ENCODE results near the gene REEP1.

DNA sequence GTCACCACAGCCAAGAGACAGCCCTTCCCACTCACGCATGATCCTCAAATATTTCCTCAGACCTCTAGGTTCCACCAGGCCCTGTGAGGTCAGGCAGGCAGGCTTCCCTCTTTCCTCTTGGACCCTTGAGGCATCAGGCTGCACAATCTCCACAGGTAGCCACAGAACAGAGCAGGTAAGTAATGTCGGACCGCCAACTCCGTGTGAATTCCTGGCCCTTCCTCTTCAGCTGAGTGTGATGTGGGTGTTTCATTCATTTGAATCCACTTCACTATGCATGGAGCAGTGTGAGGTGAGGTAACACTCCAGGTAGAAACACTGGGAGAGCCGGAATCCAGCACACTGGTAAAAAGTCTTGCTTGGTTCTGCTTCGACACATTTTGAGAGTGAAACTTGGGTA, 94.2 kb downstream of the REEP1 start:
- TF ChIP-seq CTCF (IDR thresholded peaks at IDR 0.05) (no peak), POLR2A (IDR thresholded peaks at IDR 0.05) (no peak), EP300 (IDR thresholded peaks at IDR 0.05) (no peak)
